Uterus (tissue), 4 donors: ENCODE data around the gene SLC22A4. TPM values are rescaled to one million over a fixed set of nuclear protein-coding genes. Genes with fewer than 3 reads are reported as not detected.

ENCODE experiments used
- DNase-seq, 2 donors: peaks; one replicate each; pipeline ENCODE4 v3.0.0-alpha.2; 2019 to 2020
- H3K27ac ChIP-seq, 2 donors: fragments of 200-600 bp; sonication (generic); 1 replicate in 1 of 2; 2 replicates in 1 of 2; pipeline ENCODE4 v1.5.1; 2016 to 2018
- H3K27me3 ChIP-seq, 2 donors: fragments of 200-600 bp; sonication (generic); one replicate each; pipeline ENCODE4 v1.5.1; 2018 to 2019; ENCODE audit warnings: control low read depth in 1 of 2
- H3K36me3 ChIP-seq, 2 donors: fragments of 200-600 bp; sonication (generic); one replicate each; pipeline ENCODE4 v1.5.1; 2019; ENCODE audit warnings: control low read depth in 1 of 2
- H3K4me1 ChIP-seq, 2 donors: fragments of 200-600 bp; sonication (generic); one replicate each; pipeline ENCODE4 v1.5.1; 2018 to 2019; ENCODE audit warnings: control low read depth in 1 of 2
- H3K4me3 ChIP-seq, 2 donors: fragments of 200-600 bp; sonication (generic); 1 replicate in 1 of 2; 2 replicates in 1 of 2; pipeline ENCODE4 v1.5.1; 2018 to 2019; ENCODE audit warnings: mild to moderate bottlenecking in 1 of 2
- H3K9me3 ChIP-seq, 2 donors: fragments of 200-600 bp; sonication (generic); one replicate each; pipeline ENCODE4 v1.5.1; 2019; ENCODE audit warnings: control low read depth in 1 of 2
- POLR2A ChIP-seq, 2 donors: fragments of 450-650 bp; IDR thresholded peaks; one replicate each; pipeline ENCODE4 v1.6.1; 2016; ENCODE audit warnings: antibody characterized with exemption in 2 of 2, mild to moderate bottlenecking in 1 of 2, moderate library complexity in 1 of 2
- intact Hi-C: fragments of 100-400 bp; cut with DNase I; formaldehyde crosslinking; loops from one replicate; pipeline ENCODE4 v1.15.1; 2023; ENCODE audit warnings: low total_unique reads
- total RNA-seq, 4 donors: library from RNA; depleted of rRNA in 3 of 4; stranded (reverse); fragments of >200 nt in 3 of 4; gene quantifications; one replicate each; pipeline versions ENCODE4 v1.1.0 to v1.2.4, GENCODE V29; 2014 to 2023
- TF ChIP-seq, protein P1 (sequence below), 4 experiments: fragments of 200-600 bp in 2 of 4; fragments of 450-650 bp in 2 of 4; sonication (generic) in 2 of 4; IDR thresholded peaks; one replicate each; pipeline ENCODE4 v1.5.1; 2016 to 2019; ENCODE audit warnings: antibody characterized with exemption in 4 of 4, mild to moderate bottlenecking in 2 of 4, moderate library complexity in 1 of 4
- donor health status: DM: yes; HTN: yes; CAD: no.

Gene SLC22A4
- total RNA-seq, 4 donors from 2014 or later, result 0.26 to 4.5 (median 2.3) TPM

GRCh38 chr5:132315529-132316067, 21.4 kb downstream of the SLC22A4 start:
- Histone ChIP-seq H3K9me3 (no peaks in the 10 kb centered on the region), H3K4me3 (no peak overlapping the region), H3K27me3 (no peaks in the 10 kb centered on the region), H3K27ac (no peak overlapping the region), H3K36me3 (no peaks in the 10 kb centered on the region), H3K4me1 (no peaks in the 10 kb centered on the region)
- intact Hi-C loops, result no loop called here
- DNase-seq, result no peak
- TF ChIP-seq, protein P1, sequence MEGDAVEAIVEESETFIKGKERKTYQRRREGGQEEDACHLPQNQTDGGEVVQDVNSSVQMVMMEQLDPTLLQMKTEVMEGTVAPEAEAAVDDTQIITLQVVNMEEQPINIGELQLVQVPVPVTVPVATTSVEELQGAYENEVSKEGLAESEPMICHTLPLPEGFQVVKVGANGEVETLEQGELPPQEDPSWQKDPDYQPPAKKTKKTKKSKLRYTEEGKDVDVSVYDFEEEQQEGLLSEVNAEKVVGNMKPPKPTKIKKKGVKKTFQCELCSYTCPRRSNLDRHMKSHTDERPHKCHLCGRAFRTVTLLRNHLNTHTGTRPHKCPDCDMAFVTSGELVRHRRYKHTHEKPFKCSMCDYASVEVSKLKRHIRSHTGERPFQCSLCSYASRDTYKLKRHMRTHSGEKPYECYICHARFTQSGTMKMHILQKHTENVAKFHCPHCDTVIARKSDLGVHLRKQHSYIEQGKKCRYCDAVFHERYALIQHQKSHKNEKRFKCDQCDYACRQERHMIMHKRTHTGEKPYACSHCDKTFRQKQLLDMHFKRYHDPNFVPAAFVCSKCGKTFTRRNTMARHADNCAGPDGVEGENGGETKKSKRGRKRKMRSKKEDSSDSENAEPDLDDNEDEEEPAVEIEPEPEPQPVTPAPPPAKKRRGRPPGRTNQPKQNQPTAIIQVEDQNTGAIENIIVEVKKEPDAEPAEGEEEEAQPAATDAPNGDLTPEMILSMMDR (IDR thresholded peaks at IDR 0.05), result no peak
- no peak for TF ChIP-seq POLR2A (IDR thresholded peaks at IDR 0.05)

GRCh38 chr5:132319975-132320374, 25.8 kb downstream of the SLC22A4 start:
- TF ChIP-seq, protein P1 (IDR thresholded peaks at IDR 0.05), result no peak
- no peak for TF ChIP-seq POLR2A (IDR thresholded peaks at IDR 0.05)
- Histone ChIP-seq H3K36me3 (no peaks in the 10 kb centered on the region), H3K4me3 (no peak overlapping the region), H3K9me3 (no peaks in the 10 kb centered on the region), H3K27me3 (no peaks in the 10 kb centered on the region), H3K27ac (no peak overlapping the region), H3K4me1 (no peaks in the 10 kb centered on the region)
- intact Hi-C loops, result no loop called here
- no peak for DNase-seq

- intact Hi-C loops, result no loop called here
- H3K27me3 ChIP-seq, result no peaks in the 10 kb centered on the region
- H3K36me3 ChIP-seq, result no peaks in the 10 kb centered on the region
- no peak for DNase-seq
- no peaks in the 10 kb centered on the region for H3K4me1 ChIP-seq
- TF ChIP-seq POLR2A (IDR thresholded peaks at IDR 0.05), result no peak
- TF ChIP-seq, protein P1 (IDR thresholded peaks at IDR 0.05), result no peak
- no peak overlapping the region for H3K27ac ChIP-seq
- H3K4me3 ChIP-seq, result no peak overlapping the region
- H3K9me3 ChIP-seq, result no peaks in the 10 kb centered on the region
These were observed 27.0 kb downstream of the SLC22A4 start for GRCh38 chr5:132321109-132321721.

DNA sequence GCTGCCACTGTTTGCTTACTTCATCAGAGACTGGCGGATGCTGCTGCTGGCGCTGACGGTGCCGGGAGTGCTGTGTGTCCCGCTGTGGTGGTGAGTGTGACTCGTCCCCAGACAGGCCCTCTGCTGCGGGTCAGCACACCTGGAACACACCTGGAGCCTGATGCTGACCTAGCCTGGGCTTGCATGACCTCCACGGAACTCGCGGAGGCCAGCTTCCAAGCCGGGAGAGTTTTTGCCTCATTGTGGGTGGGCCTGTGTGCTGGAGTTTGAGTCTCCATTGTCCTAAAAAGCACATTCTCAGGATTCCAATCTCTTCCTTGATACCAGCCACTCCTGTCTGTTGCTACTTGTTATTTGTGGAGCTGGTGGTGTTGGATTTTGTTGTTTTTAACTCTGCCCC, 28.1 kb downstream of the SLC22A4 start:
- no peaks in the 10 kb centered on the region for H3K4me1 ChIP-seq
- TF ChIP-seq, protein P1 (IDR thresholded peaks at IDR 0.05), result no peak
- no peak for TF ChIP-seq POLR2A (IDR thresholded peaks at IDR 0.05)
- no peak overlapping the region for H3K4me3 ChIP-seq
- intact Hi-C loops, result no loop called here
- H3K9me3 ChIP-seq, result no peaks in the 10 kb centered on the region
- DNase-seq, result no peak
- no peak overlapping the region for H3K27ac ChIP-seq
- H3K36me3 ChIP-seq, result no peaks in the 10 kb centered on the region
- H3K27me3 ChIP-seq, result no peaks in the 10 kb centered on the region

- H3K27me3 ChIP-seq, result no peaks in the 10 kb centered on the region
- intact Hi-C loops, result no loop called here
- H3K27ac ChIP-seq, result no peak overlapping the region
- H3K9me3 ChIP-seq, result no peaks in the 10 kb centered on the region
- DNase-seq, result no peak
- no peak for TF ChIP-seq POLR2A (IDR thresholded peaks at IDR 0.05)
- TF ChIP-seq, protein P1 (IDR thresholded peaks at IDR 0.05), result no peak
- no peak overlapping the region for H3K4me3 ChIP-seq
- no peaks in the 10 kb centered on the region for H3K4me1 ChIP-seq
- no peaks in the 10 kb centered on the region for H3K36me3 ChIP-seq
These were observed 29.0 kb downstream of the SLC22A4 start for GRCh38 chr5:132323202-132323601.
